HG02678 (cell line): ENCODE results near the gene SNAPC1.
A peak's percentile ranks its signal among the peaks of the same experiment; 100 is the strongest.

ENCODE experiments used
- ATAC-seq: cut with Tn5 transposase; IDR thresholded peaks from one replicate; pipeline ENCODE4 v1.9.1; 2021; ENCODE audit warnings: mild to moderate bottlenecking, moderate library complexity; ENCODE audit not compliant: unreplicated experiment

The SNAPC1 gene

DNA sequence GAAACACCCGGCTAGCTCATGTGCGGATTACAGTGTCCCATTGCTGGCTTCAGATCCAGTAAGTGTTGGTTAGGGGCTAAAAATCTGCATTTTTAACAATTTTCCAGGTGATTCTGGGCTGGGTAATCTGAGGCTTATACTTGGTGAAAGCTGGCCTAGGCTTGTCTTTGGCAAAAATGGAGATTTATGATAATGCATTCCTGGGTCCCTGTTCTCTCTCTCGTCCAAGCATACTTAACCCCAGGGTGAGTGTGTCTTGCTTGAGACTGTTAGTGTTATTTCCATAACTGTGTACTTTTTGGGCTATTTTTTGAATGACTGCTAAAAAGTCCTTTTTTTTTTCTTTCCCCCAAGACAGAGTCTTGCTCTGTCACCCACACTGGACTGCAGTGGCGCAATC lies 43.2 kb downstream of the SNAPC1 start:
- ATAC-seq, result no peak

DNA sequence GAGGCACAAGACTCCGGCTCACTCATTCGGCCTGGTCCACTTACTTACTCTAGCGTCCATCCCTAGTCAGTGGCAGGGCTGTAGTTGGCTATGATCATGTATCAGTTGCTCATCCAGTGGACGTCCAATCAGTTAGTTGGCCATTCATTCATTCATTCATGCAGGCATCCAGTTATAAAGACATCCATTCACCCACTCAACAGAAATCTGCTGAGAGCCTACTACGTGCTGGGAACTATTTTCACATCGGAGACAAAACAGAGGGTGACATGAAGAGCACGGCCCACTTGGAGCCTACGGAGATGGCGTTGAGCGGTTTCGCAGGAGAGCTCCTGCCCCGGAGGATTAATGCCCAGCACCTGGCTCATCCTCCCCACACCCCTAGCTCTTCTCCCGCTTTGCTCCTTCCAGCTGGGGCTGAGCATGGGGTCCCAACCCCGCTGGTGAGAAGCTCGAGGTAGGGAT lies 49.7 kb downstream of the SNAPC1 start:
- no peak for ATAC-seq

DNA sequence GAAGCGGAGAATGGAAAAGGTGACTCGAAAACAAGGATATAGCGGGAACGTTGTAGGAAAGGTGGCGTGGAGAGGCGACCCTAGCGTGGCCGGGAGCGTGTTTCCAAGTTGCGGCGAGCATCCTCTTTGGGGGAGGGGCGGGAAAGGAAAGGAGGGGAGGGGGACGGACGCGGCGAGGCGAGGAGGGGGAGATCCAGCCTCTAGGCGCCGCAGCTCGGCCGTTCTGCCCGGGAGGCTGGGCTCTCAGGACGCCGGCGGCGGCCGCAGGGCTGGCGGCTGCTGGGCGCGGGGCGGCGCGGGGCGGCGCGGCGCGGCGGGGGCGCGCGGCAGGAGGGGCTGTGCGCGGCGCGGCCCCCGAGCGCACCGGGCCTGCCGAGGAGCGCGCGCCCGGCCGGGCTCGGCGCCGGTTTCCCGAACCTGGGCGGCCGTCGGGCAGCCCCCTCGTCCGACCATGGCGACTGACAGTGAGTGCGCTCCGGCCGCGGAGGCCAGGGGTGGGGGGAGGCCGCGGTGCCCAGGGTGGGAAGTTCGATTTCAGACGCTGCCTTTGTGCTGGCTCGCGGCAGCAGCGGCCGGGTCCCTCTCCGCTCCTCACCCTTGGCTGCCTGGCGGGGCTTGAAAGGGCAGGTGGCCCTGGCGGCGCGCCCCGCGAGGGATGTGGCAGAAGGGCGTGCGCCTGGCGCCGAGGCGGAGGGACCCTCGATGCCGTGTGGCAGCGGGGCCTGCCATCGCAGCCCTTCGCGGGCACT lies 50.3 kb downstream of the SNAPC1 start, which contains the start of gene SYT16:
SYT16 (plus strand) TSS at position 357 of the 749 bp plus-strand sequence.
- no peak for ATAC-seq

DNA sequence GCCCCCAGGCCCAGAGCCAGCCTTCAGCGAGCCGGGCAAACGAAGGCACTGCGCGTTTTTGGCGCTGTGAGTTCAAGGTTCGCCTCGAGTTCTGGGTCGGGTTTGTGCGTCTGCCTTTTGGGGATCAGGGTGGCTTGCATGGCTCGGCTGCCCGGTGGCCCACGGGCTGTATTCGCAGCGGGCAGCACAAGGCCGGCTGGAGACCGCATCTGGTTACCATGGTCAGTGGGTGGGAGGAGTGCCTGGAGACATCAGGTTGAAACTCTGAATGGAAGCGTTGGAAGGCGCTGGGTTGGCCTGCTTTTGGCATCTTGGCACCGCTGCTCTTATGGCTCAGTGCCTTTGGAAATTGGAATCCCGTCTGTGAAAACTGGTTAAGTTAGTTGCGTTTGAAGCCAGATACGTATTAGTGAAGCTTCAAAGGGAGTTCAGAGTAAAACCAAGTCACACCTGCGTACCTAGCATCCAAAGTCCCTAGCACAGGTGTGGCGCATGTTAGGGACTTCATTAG lies 50.9 kb downstream of the SNAPC1 start:
- no peak for ATAC-seq

DNA sequence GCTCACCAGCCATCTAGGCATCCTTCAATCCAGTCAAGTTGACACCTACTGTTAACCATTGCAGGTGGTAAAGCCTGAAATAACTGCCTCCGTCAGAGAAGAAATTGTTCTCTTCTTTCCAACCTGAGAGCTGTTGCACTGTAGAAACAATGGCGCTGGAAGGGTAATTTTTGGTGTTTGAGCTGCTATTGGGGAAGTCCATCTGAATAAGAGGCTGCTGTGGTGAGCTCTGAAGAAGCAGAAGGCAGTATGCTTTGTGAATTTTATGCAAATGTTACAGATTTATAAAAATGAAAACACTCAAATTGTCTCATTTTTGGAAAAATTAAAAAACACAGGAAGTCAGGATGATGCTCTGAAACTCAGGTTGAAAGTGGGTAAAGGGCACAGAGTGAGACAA lies 60.2 kb downstream of the SNAPC1 start:
- no peak for ATAC-seq

DNA sequence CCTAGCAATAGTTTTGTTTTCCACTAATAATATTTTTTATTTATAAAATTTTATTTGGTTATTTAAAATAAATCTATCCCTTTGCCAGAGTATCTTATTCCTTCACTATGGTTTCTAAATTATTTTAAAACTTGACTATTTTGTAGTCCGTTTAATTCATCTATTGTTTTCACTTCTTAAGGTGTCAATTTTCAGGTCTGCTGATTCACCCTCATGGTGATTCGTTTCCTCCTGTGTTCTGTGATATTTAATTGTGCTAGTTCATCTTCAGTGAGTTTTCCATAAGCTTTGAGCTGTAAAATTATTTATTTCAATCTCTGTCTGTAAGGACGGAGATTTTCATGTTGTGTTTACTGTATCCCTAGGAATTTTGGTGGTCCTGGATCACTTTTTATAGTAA lies 70.6 kb downstream of the SNAPC1 start:
- no peak for ATAC-seq

DNA sequence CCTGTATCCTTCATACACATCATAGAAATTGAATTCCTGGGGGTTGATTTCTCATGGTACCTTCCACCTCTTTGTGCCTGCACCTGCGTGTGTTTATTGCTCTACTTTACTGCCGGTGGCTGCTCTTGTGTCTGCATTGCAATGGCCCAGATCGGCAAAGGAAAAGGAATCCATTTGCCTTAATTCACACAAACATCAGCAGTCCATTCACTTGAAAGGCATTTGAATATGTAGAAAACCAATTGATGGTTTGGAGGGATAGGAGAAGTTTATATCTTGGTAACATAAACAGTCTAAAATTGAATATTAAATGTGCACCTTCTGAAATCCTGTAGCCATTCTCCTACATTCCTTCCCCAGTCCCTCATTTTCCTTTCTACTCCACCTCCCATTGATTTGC lies 74.0 kb downstream of the SNAPC1 start:
- ATAC-seq, result no peak

DNA sequence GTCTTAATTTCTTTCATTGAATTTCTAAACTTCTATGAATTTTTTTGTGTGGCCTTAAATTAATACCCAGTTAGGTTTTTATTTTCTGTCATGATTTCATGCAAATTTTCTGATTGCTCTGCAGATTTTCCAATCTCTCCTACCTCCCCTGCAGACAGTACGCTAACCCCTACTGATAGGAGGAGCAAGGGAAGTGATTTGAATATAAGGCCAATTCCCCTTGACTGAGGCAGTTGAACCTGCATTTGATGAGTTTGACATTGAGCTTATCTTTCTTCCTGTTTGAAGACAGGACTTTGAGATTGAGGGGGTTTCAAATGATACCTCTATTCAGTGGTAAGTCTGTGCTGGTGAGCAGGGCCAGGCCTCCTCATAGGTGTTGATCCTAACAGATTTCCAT lies 74.6 kb downstream of the SNAPC1 start:
- ATAC-seq, result no peak

DNA sequence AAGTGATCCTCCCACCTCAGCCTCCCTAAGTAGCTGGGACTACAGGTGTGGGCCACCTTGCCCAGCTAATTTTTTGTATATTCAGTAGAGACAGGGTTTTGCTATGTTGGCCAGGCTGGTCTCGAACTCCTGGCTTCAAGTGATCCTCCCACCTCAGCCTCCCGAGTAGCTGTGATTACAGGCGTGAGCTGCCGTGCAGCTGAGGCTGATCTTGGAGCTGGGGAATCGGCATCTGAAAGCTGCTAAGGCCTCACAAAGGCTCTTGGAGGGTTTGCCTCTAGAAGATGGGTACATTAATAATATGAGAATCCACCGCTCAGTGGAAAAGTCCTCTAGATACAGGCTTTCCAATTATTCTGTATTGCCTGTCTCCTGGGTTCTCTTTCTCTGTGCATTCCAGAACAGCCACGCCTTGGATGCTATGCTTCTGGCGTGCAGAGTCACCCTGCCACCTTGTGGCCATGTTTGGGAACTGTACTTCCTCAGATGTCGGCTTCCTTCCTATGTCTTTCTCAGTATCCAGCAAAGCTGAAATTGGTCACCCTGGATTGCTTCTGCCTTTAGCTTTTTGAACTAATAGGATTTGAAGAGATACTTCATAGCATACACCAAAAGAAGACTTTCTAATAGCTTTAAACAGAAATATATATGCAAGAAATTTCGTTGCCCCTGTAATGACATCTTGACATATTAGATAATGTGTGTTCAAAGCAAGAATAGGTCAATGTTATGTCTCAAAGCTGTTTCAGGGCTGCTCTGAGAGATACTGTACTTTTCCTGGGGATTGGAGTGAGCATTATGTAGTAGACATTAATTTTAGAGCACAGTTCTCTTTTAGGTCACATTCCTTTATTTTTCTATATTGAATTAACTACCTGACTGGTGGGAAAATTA lies 75.4 kb downstream of the SNAPC1 start:
- ATAC-seq, result peak; percentile 89

DNA sequence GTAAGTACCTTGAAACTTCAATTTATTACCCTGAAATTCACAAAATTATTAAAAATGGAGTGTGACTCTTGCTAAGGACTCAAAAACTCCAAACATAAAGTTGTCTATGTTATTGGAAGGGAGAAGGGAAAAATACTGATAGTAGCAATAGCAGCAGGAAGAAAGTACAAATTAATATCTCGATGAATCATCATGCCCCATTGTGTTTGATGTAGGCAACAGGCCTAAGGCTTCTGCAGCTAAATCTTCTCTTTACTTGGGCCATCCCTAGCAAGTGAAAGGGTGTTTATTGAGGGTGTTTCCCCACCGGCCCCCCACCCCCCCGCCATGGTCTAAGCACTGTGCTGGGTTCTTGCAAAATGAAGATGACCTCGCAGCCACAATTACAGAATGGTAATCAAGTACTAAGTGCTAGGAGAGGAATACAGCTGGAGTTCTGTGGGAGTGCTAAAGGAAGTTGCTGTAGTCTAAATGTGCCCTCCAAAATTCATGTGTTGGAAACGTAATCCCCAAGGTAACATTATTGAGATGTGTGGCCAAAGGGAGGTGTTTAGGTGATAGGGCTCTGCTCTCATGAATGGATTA lies 76.5 kb downstream of the SNAPC1 start:
- no peak for ATAC-seq

DNA sequence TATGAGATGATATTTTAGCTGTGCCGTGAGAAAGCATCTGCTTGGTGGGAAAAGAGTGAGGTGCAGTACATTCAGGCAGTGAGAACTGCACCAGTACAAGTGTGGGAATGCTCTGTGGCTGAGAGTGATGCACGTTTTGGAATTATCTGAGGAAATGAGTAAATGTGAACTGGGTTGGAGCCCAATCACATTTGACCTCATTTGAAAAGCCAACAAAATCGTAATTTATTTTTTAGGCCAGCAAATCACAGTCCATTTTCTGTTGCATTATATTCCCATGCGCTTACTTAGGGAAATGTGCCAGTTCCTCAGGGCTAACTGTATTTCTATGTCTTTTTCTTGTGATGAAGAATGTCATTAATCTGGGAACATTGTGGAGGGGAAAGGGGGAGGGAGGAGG lies 77.3 kb downstream of the SNAPC1 start:
- ATAC-seq, result no peak

DNA sequence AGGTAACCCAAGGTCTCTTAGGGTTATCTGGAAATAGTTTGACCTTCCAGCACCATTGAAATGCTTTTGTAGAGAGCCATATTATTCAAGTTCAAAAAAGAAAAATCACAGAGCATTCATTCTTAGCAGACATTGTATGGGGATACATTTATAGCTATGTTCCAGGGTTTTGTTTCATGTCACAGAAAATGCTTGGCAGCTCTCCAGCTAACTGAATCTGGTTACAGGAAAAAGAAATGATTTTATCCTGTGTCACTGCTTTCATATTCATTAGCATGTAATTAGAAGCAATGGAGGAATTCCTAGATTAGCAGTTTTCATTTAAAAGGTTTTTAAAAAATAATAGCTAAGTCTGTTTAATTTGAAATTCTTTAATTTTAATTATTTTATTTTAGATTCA lies 78.9 kb downstream of the SNAPC1 start:
- ATAC-seq, result no peak
